ENCODE data around the gene FHIT.

Gene FHIT

GRCh38 chr3:60986552-60986951 is 264.7 kb downstream of the FHIT start:
- no peak for DNase-seq

- DNase-seq, result no peak
Measured at GRCh38 chr3:60983906-60984305, 267.3 kb downstream of the FHIT start.

GRCh38 chr3:60980342-60980692 is 270.9 kb downstream of the FHIT start:
- no peak for DNase-seq

- no peak for DNase-seq
Measured at GRCh38 chr3:60979461-60980341, 271.6 kb downstream of the FHIT start.

- DNase-seq, result no peak
Measured at GRCh38 chr3:60973321-60973720, 277.9 kb downstream of the FHIT start.

- no peak for DNase-seq
Measured at GRCh38 chr3:60972599-60972998, 278.7 kb downstream of the FHIT start.

- DNase-seq, result no peak
Measured at GRCh38 chr3:60970850-60971249, 280.4 kb downstream of the FHIT start.

GRCh38 chr3:60967141-60967540 is 284.1 kb downstream of the FHIT start:
- DNase-seq, result no peak

- DNase-seq, result no peak
Measured at GRCh38 chr3:60957541-60957940, 293.7 kb downstream of the FHIT start.

GRCh38 chr3:60956729-60957128 is 294.5 kb downstream of the FHIT start:
- no peak for DNase-seq

GRCh38 chr3:60955034-60955433 is 296.2 kb downstream of the FHIT start:
- no peak for DNase-seq

- DNase-seq, result no peak
Measured at GRCh38 chr3:60954048-60954447, 297.2 kb downstream of the FHIT start.

GRCh38 chr3:60953351-60953750 is 297.9 kb downstream of the FHIT start:
- no peak for DNase-seq

- no peak for DNase-seq
Measured at GRCh38 chr3:60952055-60952454, 299.2 kb downstream of the FHIT start.

- no peak for DNase-seq
Measured at GRCh38 chr3:60949146-60949545, 302.1 kb downstream of the FHIT start.

GRCh38 chr3:60948488-60948887 is 302.8 kb downstream of the FHIT start:
- DNase-seq, result no peak

- no peak for DNase-seq
Measured at GRCh38 chr3:60935709-60936108, 315.5 kb downstream of the FHIT start.

GRCh38 chr3:60933824-60934223 is 317.4 kb downstream of the FHIT start:
- DNase-seq, result no peak

- DNase-seq, result no peak
Measured at GRCh38 chr3:60932643-60933042, 318.6 kb downstream of the FHIT start.

- no peak for DNase-seq
Measured at GRCh38 chr3:60932170-60932569, 319.1 kb downstream of the FHIT start.

GRCh38 chr3:60931452-60931851 is 319.8 kb downstream of the FHIT start:
- DNase-seq, result no peak

GRCh38 chr3:60920519-60920918 is 330.7 kb downstream of the FHIT start:
- DNase-seq, result no peak

- no peak for DNase-seq
Measured at GRCh38 chr3:60919296-60919695, 332.0 kb downstream of the FHIT start.

GRCh38 chr3:60917141-60917540 is 334.1 kb downstream of the FHIT start:
- DNase-seq, result no peak

- DNase-seq, result no peak
Measured at GRCh38 chr3:60916546-60916945, 334.7 kb downstream of the FHIT start.

Measured in T-helper 1 cell (primary cell).